Nephron (organoid): ENCODE results near the gene ADSL.

Experiments
- H3K27ac Mint-ChIP-seq, 3 experiments: 2 replicates each; pipeline ENCODE4 v1.8.0; 2020; ENCODE audit warnings: mixed read lengths in 3 of 3, mild to moderate bottlenecking in 2 of 3, moderate library complexity in 1 of 3
- H3K27me3 Mint-ChIP-seq: 2 replicates; pipeline ENCODE4 v1.8.0; 2021; ENCODE audit warnings: low read depth, mild to moderate bottlenecking, moderate library complexity, mixed read lengths
- H3K36me3 Mint-ChIP-seq: 2 replicates; pipeline ENCODE4 v1.8.0; 2020; ENCODE audit warnings: low read depth, mixed read lengths
- H3K4me1 Mint-ChIP-seq: 2 replicates; pipeline ENCODE4 v1.8.0; 2020; ENCODE audit warnings: mixed read lengths
- H3K4me3 Mint-ChIP-seq, 3 experiments: 2 replicates each; pipeline ENCODE4 v1.8.0; 2020; ENCODE audit warnings: mild to moderate bottlenecking in 3 of 3, mixed read lengths in 3 of 3, moderate library complexity in 2 of 3
- H3K9me3 Mint-ChIP-seq: 2 replicates; pipeline ENCODE4 v1.8.0; 2020; ENCODE audit warnings: mixed read lengths
- CTCF ChIP-seq, 3 experiments: fragments of 200-600 bp; sonication (generic); IDR thresholded peaks; one replicate each; pipeline ENCODE4 v1.5.0; 2021; ENCODE audit warnings: antibody characterized with exemption in 3 of 3; ENCODE audit not compliant: unreplicated experiment in 3 of 3

ADSL gene

GRCh38 chr22:40434106-40434505, 87.8 kb downstream of the ADSL start:
- H3K27me3 Mint-ChIP-seq = no peaks in the 10 kb centered on the region
- no peak overlapping the region for H3K4me3 Mint-ChIP-seq
- H3K9me3 Mint-ChIP-seq = no peaks in the 10 kb centered on the region
- H3K27ac Mint-ChIP-seq = no peak overlapping the region
- H3K36me3 Mint-ChIP-seq = peaks cover 20% of the 10 kb centered on the region
- TF ChIP-seq CTCF (IDR thresholded peaks at IDR 0.05; ENCODE audit: unreplicated experiment in 3 of 3) = no peak
- peaks cover 36% of the 10 kb centered on the region for H3K4me1 Mint-ChIP-seq

- Mint-ChIP-seq H3K27me3 (no peaks in the 10 kb centered on the region), H3K4me3 (no peak overlapping the region), H3K36me3 (peaks cover 14% of the 10 kb centered on the region), H3K9me3 (no peaks in the 10 kb centered on the region), H3K4me1 (peaks cover 36% of the 10 kb centered on the region), H3K27ac (peak overlapping the region in 2 of 3 experiments; percentile 25 to 37)
- no peak for TF ChIP-seq CTCF (IDR thresholded peaks at IDR 0.05; ENCODE audit: unreplicated experiment in 3 of 3)
Observed at GRCh38 chr22:40434745-40435144, 88.4 kb downstream of the ADSL start.

GRCh38 chr22:40436505-40437431, 90.5 kb downstream of the ADSL start:
- peak overlapping the region; percentile 82 to 87 (median 85) for H3K27ac Mint-ChIP-seq
- peaks cover 36% of the 10 kb centered on the region for H3K4me1 Mint-ChIP-seq
- no peaks in the 10 kb centered on the region for H3K9me3 Mint-ChIP-seq
- peaks cover 4% of the 10 kb centered on the region for H3K36me3 Mint-ChIP-seq
- TF ChIP-seq CTCF (IDR thresholded peaks at IDR 0.05; ENCODE audit: unreplicated experiment in 3 of 3) = peak; percentile 74 to 85 (median 75)
- no peaks in the 10 kb centered on the region for H3K27me3 Mint-ChIP-seq
- peak overlapping the region in 1 of 3 experiments; percentile 62 for H3K4me3 Mint-ChIP-seq
